Measurements from ENCODE around the gene ARHGDIA.

Gene ARHGDIA

GRCh38 chr17:81867170-81867990, 3.8 kb downstream of the ARHGDIA start:
- CTCF ChIA-PET = interaction anchor here (0.7 to 2.6 kb wide), 5 partner anchors 45 to 137 kb away, joined by 3 to 9 read pairs (median 4); no protein-coding TSS in a partner anchor
- peak; percentile 26; the same call in 1 of the 2 replicates for TF ChIP-seq ELF4 (IDR thresholded peaks at IDR 0.05)
- TF ChIP-seq ZNF384 (IDR thresholded peaks at IDR 0.05) = no peak
- TF ChIP-seq SUZ12 (IDR thresholded peaks at IDR 0.05) = no peak
- peak; percentile 29 for TF ChIP-seq L3MBTL2 (conservative IDR thresholded peaks at IDR 0.05)
- no peak for DNase-seq (ENCODE audit: extremely low spot score)
- POLR2A ChIA-PET = interaction anchor here (0.6 to 1.4 kb wide), 13 partner anchors 9 to 184 kb away, joined by 3 to 11 read pairs (median 3); partner anchors contain the start of genes ARL16, HGS and MCRIP1

GRCh38 chr17:81866440-81867169, 4.5 kb downstream of the ARHGDIA start:
- ChIA-PET POLR2A (interaction anchor here (0.6 to 1.8 kb wide), 14 partner anchors 12 to 191 kb away, joined by 3 to 11 read pairs (median 3); partner anchors contain the start of genes ARL16, HGS, MCRIP1 and MRPL12), CTCF (interaction anchor here (0.7 to 1.3 kb wide), 5 partner anchors 26 to 136 kb away, joined by 3 to 4 read pairs (median 3); no protein-coding TSS in a partner anchor)
- no peak for DNase-seq (ENCODE audit: extremely low spot score)
- TF ChIP-seq TARDBP (IDR thresholded peaks at IDR 0.05) (no peak), L3MBTL2 (conservative IDR thresholded peaks at IDR 0.05) (no peak), ARNT (IDR thresholded peaks at IDR 0.05) (no peak), CTBP1 (IDR thresholded peaks at IDR 0.05; ENCODE audit: borderline replicate concordance) (no peak), PKNOX1 (IDR thresholded peaks at IDR 0.05) (no peak), FOXM1 (IDR thresholded peaks at IDR 0.05; ENCODE audit: borderline replicate concordance) (no peak), BHLHE40 (IDR thresholded peaks at IDR 0.05; ENCODE audit: borderline replicate concordance) (no peak), NFRKB (IDR thresholded peaks at IDR 0.05) (no peak), SUZ12 (IDR thresholded peaks at IDR 0.05) (no peak), ZNF384 (IDR thresholded peaks at IDR 0.05) (no peak), FOXA1 (IDR thresholded peaks at IDR 0.05) (no peak)

- no peak for DNase-seq (ENCODE audit: extremely low spot score)
- ChIA-PET POLR2A (interaction anchor here (0.6 to 1.8 kb wide), 6 partner anchors 23 to 190 kb away, joined by 3 to 6 read pairs (median 3); partner anchors contain the start of genes MCRIP1 and MRPL12), CTCF (interaction anchor here (1.1 to 1.3 kb wide), 2 partner anchors 26 to 135 kb away, joined by 3 read pairs; no protein-coding TSS in a partner anchor)
- TF ChIP-seq ARNT (IDR thresholded peaks at IDR 0.05) (no peak), FOXA1 (IDR thresholded peaks at IDR 0.05) (no peak)
These were observed 5.3 kb downstream of the ARHGDIA start for GRCh38 chr17:81865733-81866439.

- CTCF ChIA-PET = interaction anchor here (1.1 kb wide), 1 partner anchor 27 kb away, joined by 3 read pairs; no protein-coding TSS in a partner anchor
- DNase-seq (ENCODE audit: extremely low spot score) = no peak
- POLR2A ChIA-PET = interaction anchor here (1.0 to 1.8 kb wide), 3 partner anchors 22 to 162 kb away, joined by 3 to 6 read pairs (median 3); partner anchors contain the start of genes MCRIP1 and MRPL12
- no peak for TF ChIP-seq L3MBTL2 (conservative IDR thresholded peaks at IDR 0.05)
- no peak for TF ChIP-seq FOXK2 (IDR thresholded peaks at IDR 0.05)
These were observed 5.8 kb downstream of the ARHGDIA start for GRCh38 chr17:81865358-81865732.

- DNase-seq (ENCODE audit: extremely low spot score) = no peak
- TF ChIP-seq PKNOX1 (IDR thresholded peaks at IDR 0.05) = no peak
- TF ChIP-seq ZNF384 (IDR thresholded peaks at IDR 0.05) = no peak
- CTCF ChIA-PET = no interaction called here
- POLR2A ChIA-PET = interaction anchor here (1.2 to 1.4 kb wide), 3 partner anchors 12 to 150 kb away, joined by 3 to 7 read pairs (median 5); partner anchors contain the start of gene MCRIP1
These were observed 7.0 kb downstream of the ARHGDIA start for GRCh38 chr17:81863833-81864768.

- CTCF ChIA-PET = no interaction called here
- TF ChIP-seq L3MBTL2 (conservative IDR thresholded peaks at IDR 0.05) (no peak), LEF1 (IDR thresholded peaks at IDR 0.05; ENCODE audit: borderline replicate concordance) (no peak), ARNT (IDR thresholded peaks at IDR 0.05) (no peak), ZNF384 (IDR thresholded peaks at IDR 0.05) (no peak), ELF4 (IDR thresholded peaks at IDR 0.05) (no peak), NFRKB (IDR thresholded peaks at IDR 0.05) (no peak), FOXM1 (IDR thresholded peaks at IDR 0.05; ENCODE audit: borderline replicate concordance) (no peak), BHLHE40 (IDR thresholded peaks at IDR 0.05; ENCODE audit: borderline replicate concordance) (no peak), SUZ12 (IDR thresholded peaks at IDR 0.05) (no peak), SP1 (IDR thresholded peaks at IDR 0.05) (no peak), HDGF (IDR thresholded peaks at IDR 0.05; ENCODE audit: borderline replicate concordance) (no peak), FOXA1 (IDR thresholded peaks at IDR 0.05) (no peak), TARDBP (IDR thresholded peaks at IDR 0.05) (no peak), CTBP1 (IDR thresholded peaks at IDR 0.05; ENCODE audit: borderline replicate concordance) (no peak), PKNOX1 (IDR thresholded peaks at IDR 0.05) (no peak), FOXK2 (IDR thresholded peaks at IDR 0.05) (no peak)
- no peak for DNase-seq (ENCODE audit: extremely low spot score)
- POLR2A ChIA-PET = interaction anchor here (1.2 to 1.4 kb wide), 3 partner anchors 11 to 149 kb away, joined by 3 to 7 read pairs (median 5); partner anchors contain the start of gene MCRIP1
These were observed 7.9 kb downstream of the ARHGDIA start for GRCh38 chr17:81863123-81863675.

Measured in HEK293T (cell line).